Cardiac fibroblast (primary cell): ENCODE results near the gene MROH2A.

ENCODE experiments used
- DNase-seq, 2 donors: peaks; one replicate each; pipeline versions ENCODE4 v3.0.0 to v3.0.0-alpha.2; 2010; ENCODE audit warnings: low read depth in 2 of 2
- H3K4me3 ChIP-seq, 2 donors: replicated peaks in 1 of 2; 1 replicate in 1 of 2; 2 replicates in 1 of 2; pipeline ENCODE4 v1.5.1; 2011; ENCODE audit warnings: low read depth in 2 of 2, low read length in 2 of 2, mild to moderate bottlenecking in 2 of 2, moderate library complexity in 1 of 2
- TF ChIP-seq, protein P1 (sequence below): IDR thresholded peaks from one replicate; pipeline ENCODE4 v1.5.1; 2011; ENCODE audit warnings: low read depth, mild to moderate bottlenecking, low read length, inconsistent platforms

MROH2A gene

DNA sequence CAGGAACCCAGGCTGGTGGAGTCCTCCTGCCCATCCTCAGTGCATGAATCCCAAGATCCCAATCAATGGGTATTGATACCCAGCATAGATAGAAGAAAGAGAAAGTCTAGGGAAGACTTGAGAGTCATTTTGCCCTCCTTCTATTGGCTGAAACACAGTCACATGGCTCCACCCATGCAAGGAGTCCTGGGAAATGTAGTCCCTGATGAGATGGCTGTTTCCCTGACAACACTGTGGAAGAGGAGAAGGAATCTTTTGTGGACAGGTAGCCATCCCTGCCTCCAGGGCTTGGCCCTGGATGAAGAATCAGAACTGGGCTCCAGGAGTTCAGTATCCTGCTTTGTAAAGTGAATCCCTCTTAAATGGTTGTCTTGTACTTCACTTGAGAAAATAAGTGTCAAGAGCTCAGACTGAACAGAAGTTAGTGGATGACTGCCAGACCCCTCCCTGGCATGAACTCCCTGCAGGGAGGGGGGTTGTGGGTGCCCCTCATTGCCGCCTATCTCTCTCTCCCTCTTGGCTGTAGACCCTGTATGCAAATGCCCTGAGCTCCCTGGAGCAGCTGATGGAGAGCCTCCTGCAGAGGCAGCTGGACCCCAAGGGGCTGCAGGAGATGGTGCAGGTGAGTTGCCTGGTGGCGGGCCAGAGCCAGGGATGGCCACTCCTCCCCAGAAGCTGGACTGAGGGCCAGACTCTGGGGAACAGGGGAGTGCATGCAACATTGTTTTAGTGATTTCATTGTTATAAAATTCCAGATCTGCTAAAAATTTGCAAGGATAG lies 36.1 kb downstream of the MROH2A start:
- peak in 1 of 2 donors; percentile 30 for DNase-seq
- H3K4me3 ChIP-seq = no peak overlapping the region
- TF ChIP-seq, protein P1, sequence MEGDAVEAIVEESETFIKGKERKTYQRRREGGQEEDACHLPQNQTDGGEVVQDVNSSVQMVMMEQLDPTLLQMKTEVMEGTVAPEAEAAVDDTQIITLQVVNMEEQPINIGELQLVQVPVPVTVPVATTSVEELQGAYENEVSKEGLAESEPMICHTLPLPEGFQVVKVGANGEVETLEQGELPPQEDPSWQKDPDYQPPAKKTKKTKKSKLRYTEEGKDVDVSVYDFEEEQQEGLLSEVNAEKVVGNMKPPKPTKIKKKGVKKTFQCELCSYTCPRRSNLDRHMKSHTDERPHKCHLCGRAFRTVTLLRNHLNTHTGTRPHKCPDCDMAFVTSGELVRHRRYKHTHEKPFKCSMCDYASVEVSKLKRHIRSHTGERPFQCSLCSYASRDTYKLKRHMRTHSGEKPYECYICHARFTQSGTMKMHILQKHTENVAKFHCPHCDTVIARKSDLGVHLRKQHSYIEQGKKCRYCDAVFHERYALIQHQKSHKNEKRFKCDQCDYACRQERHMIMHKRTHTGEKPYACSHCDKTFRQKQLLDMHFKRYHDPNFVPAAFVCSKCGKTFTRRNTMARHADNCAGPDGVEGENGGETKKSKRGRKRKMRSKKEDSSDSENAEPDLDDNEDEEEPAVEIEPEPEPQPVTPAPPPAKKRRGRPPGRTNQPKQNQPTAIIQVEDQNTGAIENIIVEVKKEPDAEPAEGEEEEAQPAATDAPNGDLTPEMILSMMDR = no peak

DNA sequence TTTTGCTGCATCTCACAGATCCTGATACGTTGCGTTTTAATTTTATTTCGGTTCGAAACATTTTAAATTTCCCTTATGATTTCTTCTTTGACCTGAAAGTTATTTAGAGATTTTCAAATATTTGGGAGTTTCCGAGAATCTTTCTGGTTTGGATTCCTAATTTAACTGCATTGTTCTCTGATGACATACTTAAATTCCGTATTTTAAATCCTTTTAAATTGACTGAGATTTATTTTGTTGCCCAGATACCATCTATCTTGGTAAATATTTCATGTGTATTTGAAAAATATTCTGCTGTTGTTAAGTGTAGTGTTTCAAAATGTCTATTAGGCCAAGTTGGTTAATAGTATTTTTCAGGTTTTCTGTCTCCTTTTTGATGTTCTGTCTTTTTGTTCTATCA lies 37.7 kb downstream of the MROH2A start:
- DNase-seq = no peak
- H3K4me3 ChIP-seq = no peak overlapping the region
- TF ChIP-seq, protein P1 = no peak

DNA sequence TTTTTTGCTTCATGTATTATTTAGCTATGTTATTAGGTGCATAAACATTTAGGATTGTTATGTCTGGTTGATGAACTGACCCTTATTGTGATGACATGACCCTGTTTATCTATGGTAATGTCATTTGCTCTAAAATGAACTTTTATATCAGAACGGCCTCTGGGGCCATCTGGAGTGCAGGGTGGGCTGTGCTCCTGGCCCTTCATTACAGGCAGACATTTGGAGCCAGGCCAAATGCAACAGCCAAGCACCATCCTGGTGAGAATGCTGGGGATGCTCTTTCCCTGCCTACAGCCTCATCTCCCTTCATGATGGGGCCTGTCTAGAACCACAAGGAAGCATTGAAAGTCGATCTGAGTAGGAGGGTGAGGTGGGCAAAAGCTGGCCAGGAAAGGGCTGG lies 38.2 kb downstream of the MROH2A start:
- H3K4me3 ChIP-seq = no peak overlapping the region
- DNase-seq = no peak
- TF ChIP-seq, protein P1 = no peak

DNA sequence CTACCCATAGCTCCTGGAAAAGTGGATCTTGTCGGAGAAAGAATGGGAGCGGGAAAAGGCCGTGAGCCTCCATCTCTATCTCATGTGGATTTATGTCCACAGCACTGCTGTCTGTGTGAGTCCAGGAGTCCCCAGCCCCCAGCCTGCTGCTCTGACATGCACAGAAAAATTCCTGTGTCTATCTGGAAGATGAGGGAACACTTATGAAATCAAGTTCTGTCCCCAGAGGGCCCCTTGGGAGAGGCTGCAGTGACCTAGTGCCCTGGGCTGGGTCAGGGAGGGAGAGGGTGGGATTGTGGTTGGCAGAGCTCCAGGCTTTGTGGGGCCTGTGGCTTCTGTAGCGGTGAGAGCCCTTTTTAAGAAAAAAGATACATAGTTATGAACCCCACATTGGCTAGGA lies 38.6 kb downstream of the MROH2A start:
- H3K4me3 ChIP-seq = no peak overlapping the region
- no peak for DNase-seq
- TF ChIP-seq, protein P1 = no peak

DNA sequence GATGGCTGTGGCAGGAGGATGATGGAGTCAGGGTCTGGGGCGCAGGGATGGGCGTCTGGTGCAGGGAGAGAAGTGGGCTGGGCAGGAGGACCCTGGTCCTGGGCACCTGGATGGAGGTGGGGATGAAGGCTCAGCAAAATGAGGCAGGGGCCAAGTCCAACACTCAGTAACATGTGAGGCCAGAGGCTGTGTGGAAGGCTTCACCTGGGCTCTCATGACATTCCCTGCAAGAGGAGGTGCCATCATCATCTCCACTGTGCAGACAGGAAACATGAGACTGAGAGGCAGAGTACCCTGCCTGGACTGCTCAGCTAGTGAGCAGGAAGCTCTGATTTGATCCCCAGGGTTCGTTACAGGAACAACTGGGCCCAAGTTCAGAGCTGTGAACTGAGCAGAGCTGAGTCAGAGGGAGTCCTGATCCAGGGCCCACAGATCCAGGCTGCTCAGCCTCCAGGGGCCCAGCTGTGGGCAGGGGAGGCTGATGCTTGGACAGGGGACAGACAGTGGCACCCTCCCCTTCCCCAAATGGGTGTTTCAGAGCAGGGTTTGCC lies 39.3 kb downstream of the MROH2A start:
- H3K4me3 ChIP-seq = no peak overlapping the region
- TF ChIP-seq, protein P1 = no peak
- peak; percentile 23 to 40 for DNase-seq

DNA sequence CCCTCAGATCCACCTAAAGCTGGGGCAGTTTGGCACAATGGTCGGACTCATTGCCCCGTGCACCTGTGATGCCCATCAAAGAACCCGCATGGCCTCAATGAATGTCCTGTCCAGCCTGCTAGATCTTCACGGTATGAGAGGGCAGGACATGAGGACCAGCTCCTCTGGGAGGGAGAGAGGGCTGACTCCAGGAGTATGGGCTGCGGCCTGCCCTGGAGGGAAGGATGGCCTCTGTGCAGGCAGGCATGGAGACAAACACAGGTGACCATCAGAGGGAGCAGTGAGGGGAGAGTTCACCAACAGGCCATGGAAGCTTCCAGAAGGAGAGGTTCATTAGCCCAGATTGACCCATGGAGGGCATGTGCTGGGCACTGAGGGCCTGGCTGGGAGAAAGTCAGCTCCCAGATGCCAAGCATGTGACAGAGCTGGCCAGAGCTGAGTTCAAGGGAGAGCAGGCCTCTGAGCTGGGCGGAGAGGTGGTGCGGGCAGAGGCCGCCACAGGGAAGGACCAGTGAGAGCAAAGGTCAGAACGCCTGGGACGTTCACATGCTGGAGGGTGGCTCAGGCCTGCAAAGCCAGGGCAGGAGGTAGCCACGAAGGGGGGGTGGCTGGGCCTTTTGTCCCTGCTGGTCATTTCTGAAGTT lies 40.0 kb downstream of the MROH2A start:
- TF ChIP-seq, protein P1 = no peak
- no peak for DNase-seq

More for the DNA sequence above, 40.0 kb downstream of the MROH2A start:
- no peak overlapping the region for H3K4me3 ChIP-seq
